H1 (cell line): ENCODE measurements around the gene RFK.

Experiments
- BRCA1 ChIP-seq: IDR thresholded peaks from 2 replicates; pipeline ENCODE4 v1.6.1; 2012; ENCODE audit warnings: low read depth, low read length, improper control_type of control experiment
- CBX8 ChIP-seq: fragments of 300-800, 300-1000 bp; sonication (generic); IDR thresholded peaks from 2 replicates; pipeline ENCODE4 v1.7.1; 2016; ENCODE audit warnings: low read depth, low read length, borderline replicate concordance
- CHD1 ChIP-seq: IDR thresholded peaks from 2 replicates; pipeline ENCODE4 v1.6.1; 2012; ENCODE audit warnings: low read depth, low read length, improper control_type of control experiment
- CREB1 ChIP-seq: IDR thresholded peaks from 2 replicates; pipeline ENCODE4 v1.6.1; 2012; ENCODE audit warnings: inconsistent platforms
- EP300 ChIP-seq, 2 experiments: IDR thresholded peaks; 1 replicate in 1 of 2; 2 replicates in 1 of 2; pipeline ENCODE4 v1.6.1; 2011 to 2012; ENCODE audit warnings: low read depth in 2 of 2, low read length in 2 of 2, mild to moderate bottlenecking in 2 of 2, borderline replicate concordance in 1 of 2, inconsistent platforms in 1 of 2, moderate library complexity in 1 of 2
- EZH2 ChIP-seq: fragments of 200-600 bp; sonication (generic); IDR thresholded peaks from 2 replicates; pipeline ENCODE4 v1.7.1; 2012; ENCODE audit warnings: low read depth, mild to moderate bottlenecking, moderate library complexity, low read length, inconsistent platforms; ENCODE audit not compliant: severe bottlenecking
- NRF1 ChIP-seq: IDR thresholded peaks from 2 replicates; pipeline ENCODE4 v1.6.1; 2011; ENCODE audit warnings: mild to moderate bottlenecking, low read depth, low read length, improper control_type of control experiment
- POLR2A ChIP-seq, 2 experiments: IDR thresholded peaks; 1 replicate in 1 of 2; 2 replicates in 1 of 2; pipeline ENCODE4 v1.6.1; 2011; ENCODE audit warnings: low read depth in 2 of 2, low read length in 2 of 2, mild to moderate bottlenecking in 2 of 2; ENCODE audit errors: control extremely low read depth in 1 of 2
- RAD21 ChIP-seq, 2 experiments: IDR thresholded peaks in 1 of 2; conservative IDR thresholded peaks in 1 of 2; 2 replicates each; pipeline ENCODE4 v1.6.1; 2011; ENCODE audit warnings: low read depth in 2 of 2, low read length in 2 of 2, improper control_type of control experiment in 1 of 2, inconsistent platforms in 1 of 2, mild to moderate bottlenecking in 1 of 2, moderate library complexity in 1 of 2
- SIRT6 ChIP-seq: IDR thresholded peaks from one replicate; pipeline ENCODE4 v1.7.1; 2012; ENCODE audit warnings: low read length, inconsistent platforms
- SP4 ChIP-seq: IDR thresholded peaks from 2 replicates; pipeline ENCODE4 v1.6.1; 2012; ENCODE audit warnings: low read length, inconsistent platforms
- SUZ12 ChIP-seq: fragments of 200-600 bp; sonication (generic); IDR thresholded peaks from 2 replicates; pipeline ENCODE4 v1.6.1; 2012; ENCODE audit warnings: mild to moderate bottlenecking, inconsistent platforms, low read length, moderate library complexity, mixed read lengths
- TF ChIP-seq, protein P1 (sequence below), 3 experiments: IDR thresholded peaks; 1 replicate in 2 of 3; 2 replicates in 1 of 3; pipeline versions ENCODE4 v1.5.1 to v1.6.1; 2011; ENCODE audit warnings: low read length in 3 of 3, mild to moderate bottlenecking in 3 of 3, inconsistent platforms in 2 of 3, low read depth in 1 of 3, moderate library complexity in 1 of 3; ENCODE audit not compliant: insufficient read depth in 1 of 3; ENCODE audit errors: control extremely low read depth in 1 of 3
- TF ChIP-seq, protein P2 (sequence below): IDR thresholded peaks from 2 replicates; pipeline ENCODE4 v1.6.1; 2011; ENCODE audit warnings: low read length, improper control_type of control experiment

- TF ChIP-seq SIRT6 = no peak
- TF ChIP-seq NRF1 = no peak
- no peak for TF ChIP-seq CHD1
- TF ChIP-seq EP300 (IDR thresholded peaks at IDR 0.05; ENCODE audit: borderline replicate concordance in 1 of 2, low read depth in 2 of 2, low read length in 2 of 2) = no peak
- no peak for TF ChIP-seq POLR2A (IDR thresholded peaks at IDR 0.05; ENCODE audit: control extremely low read depth in 1 of 2, low read depth in 2 of 2, low read length in 2 of 2)
- TF ChIP-seq, protein P1, sequence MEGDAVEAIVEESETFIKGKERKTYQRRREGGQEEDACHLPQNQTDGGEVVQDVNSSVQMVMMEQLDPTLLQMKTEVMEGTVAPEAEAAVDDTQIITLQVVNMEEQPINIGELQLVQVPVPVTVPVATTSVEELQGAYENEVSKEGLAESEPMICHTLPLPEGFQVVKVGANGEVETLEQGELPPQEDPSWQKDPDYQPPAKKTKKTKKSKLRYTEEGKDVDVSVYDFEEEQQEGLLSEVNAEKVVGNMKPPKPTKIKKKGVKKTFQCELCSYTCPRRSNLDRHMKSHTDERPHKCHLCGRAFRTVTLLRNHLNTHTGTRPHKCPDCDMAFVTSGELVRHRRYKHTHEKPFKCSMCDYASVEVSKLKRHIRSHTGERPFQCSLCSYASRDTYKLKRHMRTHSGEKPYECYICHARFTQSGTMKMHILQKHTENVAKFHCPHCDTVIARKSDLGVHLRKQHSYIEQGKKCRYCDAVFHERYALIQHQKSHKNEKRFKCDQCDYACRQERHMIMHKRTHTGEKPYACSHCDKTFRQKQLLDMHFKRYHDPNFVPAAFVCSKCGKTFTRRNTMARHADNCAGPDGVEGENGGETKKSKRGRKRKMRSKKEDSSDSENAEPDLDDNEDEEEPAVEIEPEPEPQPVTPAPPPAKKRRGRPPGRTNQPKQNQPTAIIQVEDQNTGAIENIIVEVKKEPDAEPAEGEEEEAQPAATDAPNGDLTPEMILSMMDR (IDR thresholded peaks at IDR 0.05; ENCODE audit: control extremely low read depth in 1 of 3, insufficient read depth in 1 of 3, low read depth in 1 of 3, low read length in 3 of 3) = no peak
- TF ChIP-seq, protein P2, sequence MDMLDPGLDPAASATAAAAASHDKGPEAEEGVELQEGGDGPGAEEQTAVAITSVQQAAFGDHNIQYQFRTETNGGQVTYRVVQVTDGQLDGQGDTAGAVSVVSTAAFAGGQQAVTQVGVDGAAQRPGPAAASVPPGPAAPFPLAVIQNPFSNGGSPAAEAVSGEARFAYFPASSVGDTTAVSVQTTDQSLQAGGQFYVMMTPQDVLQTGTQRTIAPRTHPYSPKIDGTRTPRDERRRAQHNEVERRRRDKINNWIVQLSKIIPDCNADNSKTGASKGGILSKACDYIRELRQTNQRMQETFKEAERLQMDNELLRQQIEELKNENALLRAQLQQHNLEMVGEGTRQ = no peak
- TF ChIP-seq SP4 = no peak
- TF ChIP-seq EZH2 = no peak
- no peak for TF ChIP-seq BRCA1
- TF ChIP-seq CREB1 = no peak
- no peak for TF ChIP-seq SUZ12
- TF ChIP-seq CBX8 = no peak
- TF ChIP-seq RAD21 (IDR thresholded peaks at IDR 0.05 in 1 of 2, conservative IDR thresholded peaks at IDR 0.05 in 1 of 2; ENCODE audit: low read depth in 2 of 2, low read length in 2 of 2) = no peak
Measured at GRCh38 chr9:76424491-76424890, 30.3 kb upstream of the RFK start.
